Thoracic aorta (tissue), 2 donors: ENCODE measurements around the gene EVI5L. TPM values are rescaled to one million over a fixed set of nuclear protein-coding genes. Genes with fewer than 3 reads are reported as not detected.

ENCODE experiments used
- total RNA-seq, 2 donors: library from RNA; depleted of rRNA; stranded (reverse); fragments of >200 nt; gene quantifications; one replicate each; pipeline versions ENCODE4 v1.1.0 to v1.2.3, GENCODE V29; 2016

EVI5L gene
- total RNA-seq, 2 donors from 2014 or later = 12.1 to 16.8 TPM

Other genes with a start within 250 kb of the EVI5L start
- gene CAMSAP3, start 234.4 kb upstream of the EVI5L start, total RNA-seq = under 1 TPM in 1 of 2 donors, not detected in 1; 0.85 TPM
- gene XAB2, start 200.7 kb upstream of the EVI5L start, total RNA-seq = 10 to 100 TPM; 34.1 to 40.6 TPM
- 10 to 100 TPM in 1 of 2 donors, 1 to 10 TPM in 1; 4.5 to 11.9 TPM for gene PET100, start 200.4 kb upstream of the EVI5L start, total RNA-seq
- not detected for gene PCP2, start 196.5 kb upstream of the EVI5L start, total RNA-seq
- 10 to 100 TPM; 20.2 to 23.4 TPM for gene STXBP2, start 193.1 kb upstream of the EVI5L start, total RNA-seq
- not detected for gene RETN, start 161.2 kb upstream of the EVI5L start, total RNA-seq
- gene MCEMP1, start 153.1 kb upstream of the EVI5L start, total RNA-seq = under 1 TPM in 1 of 2 donors, not detected in 1; 0.92 TPM
- 10 to 100 TPM; 69.8 to 70.0 TPM for gene TRAPPC5, start 149.4 kb upstream of the EVI5L start, total RNA-seq
- gene FCER2, start 128.1 kb upstream of the EVI5L start, total RNA-seq = 1 to 10 TPM; 1.4 to 1.5 TPM
- gene CLEC4G, start 98.1 kb upstream of the EVI5L start, total RNA-seq = 1 to 10 TPM in 1 of 2 donors, under 1 TPM in 1; 0.49 to 6.2 TPM
- 10 to 100 TPM in 1 of 2 donors, 1 to 10 TPM in 1; 6.8 to 14.2 TPM for gene CD209, start 82.7 kb upstream of the EVI5L start, total RNA-seq
- not detected for gene CLEC4M, start 67.0 kb upstream of the EVI5L start, total RNA-seq
- not detected for gene PRR36, start 44.2 kb downstream of the EVI5L start, total RNA-seq
- under 1 TPM in 1 of 2 donors, not detected in 1; 0.14 TPM for gene LRRC8E, start 58.3 kb downstream of the EVI5L start, total RNA-seq
- 10 to 100 TPM; 15.2 to 16.9 TPM for gene MAP2K7, start 73.7 kb downstream of the EVI5L start, total RNA-seq
- gene TGFBR3L, start 84.6 kb downstream of the EVI5L start, total RNA-seq = not detected
- gene SNAPC2, start 90.1 kb downstream of the EVI5L start, total RNA-seq = 10 to 100 TPM; 13.3 to 26.1 TPM
- under 1 TPM in 1 of 2 donors, not detected in 1; 0.54 TPM for gene CTXN1, start 95.9 kb downstream of the EVI5L start, total RNA-seq
- gene TIMM44, start 113.4 kb downstream of the EVI5L start, total RNA-seq = 10 to 100 TPM; 51.2 to 77.6 TPM
- gene ELAVL1, start 175.4 kb downstream of the EVI5L start, total RNA-seq = 10 to 100 TPM; 33.6 to 39.2 TPM
- not detected for gene CCL25, start 222.5 kb downstream of the EVI5L start, total RNA-seq